GM19468 (cell line): ENCODE measurements around the gene BICD1.

ENCODE experiments used
- ATAC-seq: cut with Tn5 transposase; IDR thresholded peaks from one replicate; pipeline ENCODE4 v1.9.1; 2021; ENCODE audit warnings: mild to moderate bottlenecking, moderate library complexity, moderate number of reproducible peaks; ENCODE audit not compliant: unreplicated experiment; ENCODE audit errors: extremely low read depth

The BICD1 gene

DNA sequence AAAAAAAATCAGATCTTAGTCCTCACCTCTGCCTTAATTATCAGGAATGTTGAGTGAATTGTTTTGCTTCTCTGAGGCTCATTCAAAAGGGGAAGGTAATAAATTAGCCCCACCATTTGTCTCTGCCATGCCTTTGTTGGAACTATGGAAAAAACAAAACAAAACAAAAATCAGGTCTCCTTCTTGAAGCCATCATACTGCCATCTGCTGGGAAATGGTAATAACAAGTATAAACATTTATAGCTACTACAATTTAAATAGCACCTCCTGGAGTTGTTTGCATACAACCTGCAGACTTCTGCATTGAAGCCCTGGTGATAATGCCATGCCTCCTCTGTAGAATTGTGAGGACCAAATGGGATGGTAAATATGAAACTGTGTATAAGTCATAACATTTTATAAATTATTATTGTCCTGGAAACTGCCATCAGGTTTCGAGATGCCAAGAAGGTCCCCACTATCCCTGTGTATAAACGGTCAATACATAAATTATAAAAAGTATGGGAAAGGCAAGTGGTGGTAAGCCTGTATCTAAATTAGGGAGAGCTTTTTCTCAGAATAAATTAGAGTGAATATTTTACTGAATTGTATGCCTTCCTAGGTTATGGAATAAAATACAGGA lies 205.5 kb downstream of the BICD1 start:
- no peak for ATAC-seq

DNA sequence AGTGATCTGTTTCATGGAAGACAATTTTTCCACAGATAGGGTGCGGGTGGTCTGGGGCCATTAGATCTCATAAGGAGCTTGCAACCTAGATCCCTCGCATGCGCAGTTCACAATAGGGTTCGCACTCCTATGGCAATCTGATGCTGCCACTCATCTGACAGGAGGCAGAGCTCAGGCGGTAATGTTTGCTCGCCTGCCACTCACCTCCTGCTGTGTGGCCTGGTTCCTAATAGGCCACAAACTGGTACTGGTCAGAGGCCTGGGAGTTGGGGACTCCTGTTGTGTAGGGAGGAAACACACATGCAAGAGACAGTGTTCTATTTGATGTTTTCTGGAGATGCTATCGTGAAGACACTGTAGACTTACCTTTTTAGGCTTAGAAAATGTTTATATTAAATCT lies 215.7 kb downstream of the BICD1 start:
- ATAC-seq, result no peak

DNA sequence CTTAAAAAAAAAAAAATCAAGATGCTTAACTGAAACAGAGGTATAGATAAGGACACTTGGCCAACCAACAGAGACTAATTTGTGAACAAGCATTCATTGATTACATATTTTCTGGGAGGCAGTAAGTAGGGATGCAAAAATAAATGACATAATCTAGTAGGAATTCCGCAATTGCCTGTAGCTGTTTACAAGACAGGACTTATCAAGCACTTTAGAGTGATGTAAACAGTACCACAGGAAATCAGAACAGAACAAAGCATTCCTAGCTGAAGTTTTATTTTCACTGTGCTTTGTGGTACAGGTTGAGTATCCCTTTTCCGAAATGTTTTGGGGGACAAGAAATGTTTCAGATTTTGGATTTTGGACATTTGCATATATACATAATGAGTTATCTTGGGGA lies 224.5 kb downstream of the BICD1 start:
- ATAC-seq, result no peak

DNA sequence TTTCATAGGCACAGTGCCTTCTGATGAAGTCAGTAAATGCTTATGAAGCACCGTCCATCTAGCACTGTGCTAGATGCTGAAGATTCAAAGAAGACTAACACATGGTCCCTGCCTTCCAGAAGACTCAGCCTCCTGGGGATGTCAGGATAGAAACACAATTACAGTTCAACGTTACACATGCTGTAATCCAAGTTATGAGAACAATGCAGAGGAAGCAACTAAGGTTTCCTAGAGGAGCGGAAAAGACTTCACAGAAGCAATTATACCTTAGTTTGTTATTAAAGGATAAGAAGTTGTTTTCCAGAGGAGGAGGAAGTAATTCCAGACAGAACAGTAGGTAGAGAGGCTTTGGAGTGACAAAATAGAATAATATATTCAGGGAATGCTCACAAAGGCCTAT lies 225.8 kb downstream of the BICD1 start:
- no peak for ATAC-seq

DNA sequence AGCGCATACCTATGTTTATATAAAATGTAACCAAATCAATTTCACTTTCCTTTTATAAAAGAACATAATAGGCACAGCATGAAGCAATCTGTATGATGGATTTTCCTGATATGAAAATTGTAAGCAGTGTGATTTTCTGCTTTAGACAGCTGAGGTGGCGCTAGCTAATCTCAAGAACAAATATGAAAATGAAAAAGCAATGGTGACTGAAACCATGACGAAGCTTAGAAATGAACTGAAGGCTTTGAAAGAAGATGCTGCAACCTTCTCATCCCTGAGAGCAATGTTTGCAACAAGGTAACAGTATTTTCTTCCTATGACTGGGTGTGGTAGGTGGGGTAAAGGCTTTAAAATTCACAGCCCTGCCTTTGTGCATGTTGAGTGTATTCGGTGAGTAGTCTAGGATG lies 227.7 kb downstream of the BICD1 start:
- ATAC-seq, result no peak

DNA sequence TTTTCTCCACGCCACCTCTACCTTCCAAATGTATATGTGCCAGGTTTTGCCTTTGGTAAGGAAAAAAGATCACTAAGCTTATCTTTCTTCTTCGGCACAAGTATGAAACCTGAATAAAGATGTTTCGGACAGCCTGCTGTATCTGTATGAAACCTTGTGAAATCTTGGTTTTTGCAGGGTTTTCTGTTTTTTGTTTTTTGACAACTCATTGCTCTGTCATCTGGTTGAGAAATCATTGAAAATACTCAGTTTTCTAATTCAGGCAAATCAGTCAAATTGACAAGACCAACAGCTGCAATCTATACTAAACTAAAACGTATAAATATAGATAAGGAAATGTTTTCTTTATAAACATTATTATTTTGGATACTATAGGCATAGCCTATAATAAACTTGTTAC lies 229.6 kb downstream of the BICD1 start:
- no peak for ATAC-seq

DNA sequence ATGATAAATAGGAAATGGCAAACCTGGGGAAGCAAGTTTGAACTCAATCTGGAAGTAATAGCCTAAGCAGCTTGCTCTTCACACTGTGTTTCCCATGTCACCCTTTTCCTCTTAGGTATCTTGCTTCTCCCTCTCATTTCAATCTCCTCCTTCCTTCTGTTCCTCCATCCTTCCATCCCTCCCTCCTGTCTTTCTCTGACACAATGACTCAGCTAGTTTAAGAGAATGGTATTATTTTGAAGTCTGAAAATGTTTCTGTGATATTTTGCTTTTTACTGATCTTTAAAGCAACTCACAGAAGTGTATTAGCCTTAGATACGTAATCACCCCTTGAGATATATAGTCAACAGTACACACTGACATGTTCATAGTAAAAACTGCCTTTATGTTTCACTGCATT lies 236.8 kb downstream of the BICD1 start:
- ATAC-seq, result no peak

DNA sequence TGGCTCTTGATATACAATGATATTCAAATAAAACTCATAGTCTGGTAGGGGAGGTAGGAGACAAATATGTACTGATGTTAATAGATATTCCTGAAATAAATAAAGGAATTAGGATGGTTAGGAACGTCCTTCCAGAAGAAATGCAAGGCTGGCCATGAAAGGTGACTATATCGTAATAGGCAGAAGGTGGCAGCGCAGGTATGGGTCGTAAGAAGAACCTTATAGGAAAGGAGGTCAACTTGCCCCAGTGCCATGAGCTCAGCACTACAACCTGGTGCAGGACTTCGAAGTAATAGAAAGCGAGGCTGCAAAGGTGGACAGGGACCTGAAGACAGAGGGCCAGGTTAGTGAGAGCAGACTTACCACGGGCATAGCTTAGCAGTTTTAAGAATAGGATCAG lies 237.4 kb downstream of the BICD1 start:
- ATAC-seq, result no peak

DNA sequence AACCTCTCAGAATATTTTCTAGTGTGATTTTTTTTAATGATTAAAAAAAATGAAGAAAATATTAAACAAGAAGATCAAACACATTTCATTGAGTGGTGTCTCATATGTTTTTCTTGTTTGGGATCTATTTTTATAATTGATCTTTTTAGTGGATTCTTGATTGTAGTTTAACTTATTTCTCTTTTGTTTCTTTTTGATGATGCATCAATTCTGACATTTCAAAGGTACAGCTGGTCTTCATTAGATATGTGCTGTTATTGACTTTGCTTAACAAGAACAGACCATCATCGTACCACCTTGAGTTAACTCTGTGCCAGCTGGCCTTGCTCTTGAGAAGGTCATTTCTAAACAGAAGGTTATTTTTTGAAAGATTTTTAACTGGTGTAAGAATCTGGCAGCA lies 246.9 kb downstream of the BICD1 start:
- no peak for ATAC-seq

DNA sequence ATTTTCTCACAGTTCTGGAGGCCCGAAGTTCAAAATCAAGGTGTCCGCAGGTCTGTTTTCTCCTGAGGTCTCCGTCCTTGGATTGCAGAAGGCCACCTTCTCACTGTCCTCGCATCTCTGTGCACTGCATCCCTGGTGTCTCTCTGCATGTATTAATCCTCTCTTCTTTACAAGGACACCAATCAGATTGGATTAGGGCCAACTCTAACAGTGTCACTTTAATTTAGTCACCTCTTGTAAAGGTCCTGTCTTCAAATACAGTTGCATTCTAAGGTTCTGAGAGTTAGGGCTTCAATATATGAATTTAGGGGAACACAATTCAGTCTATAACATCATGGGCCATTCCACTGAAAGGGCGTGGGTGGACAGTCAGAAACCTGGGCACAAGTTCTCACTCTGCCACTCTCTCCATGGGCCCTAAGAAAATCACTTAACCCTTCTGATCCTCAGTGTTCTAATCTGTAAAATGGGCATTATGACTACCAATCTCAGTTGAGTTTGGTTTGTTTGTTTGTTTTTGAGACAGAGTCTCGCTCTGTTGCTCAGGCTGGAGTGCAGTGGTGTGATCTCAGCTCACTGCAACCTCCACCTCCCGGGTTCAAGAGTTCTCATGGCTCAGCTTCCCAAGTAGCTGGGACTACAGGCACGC lies 251.1 kb downstream of the BICD1 start:
- no peak for ATAC-seq

DNA sequence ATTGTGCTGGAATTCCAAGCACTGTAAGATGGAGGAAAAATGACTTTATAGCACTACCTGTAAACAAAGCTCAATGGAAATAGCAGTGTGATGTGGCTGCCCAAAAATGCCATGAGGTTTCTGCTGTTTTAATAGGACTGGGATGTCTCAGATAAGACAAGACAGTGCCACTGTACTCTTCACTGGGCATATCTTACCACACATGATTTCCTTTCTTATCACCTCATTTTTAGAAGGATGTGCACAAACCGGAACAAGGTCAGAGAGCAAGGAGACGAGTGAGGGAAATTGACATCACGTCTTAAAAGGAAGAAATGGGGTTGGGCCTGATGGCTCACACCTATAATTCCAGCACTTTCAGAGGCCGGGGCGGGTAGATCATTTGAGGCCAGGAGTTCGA lies 254.3 kb downstream of the BICD1 start:
- no peak for ATAC-seq

DNA sequence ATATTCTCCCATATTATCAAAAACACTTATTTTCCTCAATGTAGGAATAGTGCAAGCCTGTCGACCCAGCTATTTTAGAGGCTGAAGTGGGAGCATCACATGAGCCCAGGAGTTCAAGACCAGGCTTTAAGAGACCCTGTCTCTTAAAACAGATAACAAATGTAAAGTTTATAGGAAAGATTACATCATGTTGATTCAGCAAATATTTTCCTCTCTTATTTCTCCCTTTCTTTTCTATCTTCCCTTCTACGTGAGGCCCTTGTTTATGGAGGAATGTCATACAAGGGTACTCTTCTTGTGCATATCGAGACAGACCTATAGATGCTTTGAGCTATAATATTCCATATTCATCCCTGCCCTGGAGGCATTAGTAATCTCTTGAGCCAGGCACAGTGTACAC lies 256.2 kb downstream of the BICD1 start:
- no peak for ATAC-seq

DNA sequence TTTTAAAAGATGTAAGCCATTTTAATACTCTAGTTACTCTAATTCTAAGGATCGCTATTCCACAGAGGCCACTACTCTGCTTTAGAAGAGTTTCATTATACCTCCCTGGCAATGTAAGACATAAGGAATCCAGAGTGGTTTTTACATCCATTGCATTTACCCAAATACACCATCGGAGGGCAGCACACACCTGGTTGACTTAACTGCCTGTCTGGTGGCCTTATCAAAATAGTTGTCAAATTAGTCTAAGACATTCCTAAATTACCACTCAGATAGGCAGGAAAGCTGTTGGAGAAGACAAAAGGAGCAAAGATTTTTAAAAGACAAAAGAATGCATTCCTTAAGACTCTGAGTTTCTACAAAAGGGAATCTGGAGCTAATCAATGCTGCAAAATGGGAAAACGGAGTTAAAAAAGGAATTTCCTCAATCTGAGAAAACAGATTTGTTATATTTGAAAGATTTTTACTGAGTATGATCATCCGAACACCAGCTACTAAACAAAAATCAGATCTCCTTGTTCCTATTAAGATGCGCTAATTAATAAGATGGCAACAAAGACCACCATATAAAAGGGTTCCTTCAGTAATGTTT lies 258.9 kb downstream of the BICD1 start:
- ATAC-seq, result no peak

DNA sequence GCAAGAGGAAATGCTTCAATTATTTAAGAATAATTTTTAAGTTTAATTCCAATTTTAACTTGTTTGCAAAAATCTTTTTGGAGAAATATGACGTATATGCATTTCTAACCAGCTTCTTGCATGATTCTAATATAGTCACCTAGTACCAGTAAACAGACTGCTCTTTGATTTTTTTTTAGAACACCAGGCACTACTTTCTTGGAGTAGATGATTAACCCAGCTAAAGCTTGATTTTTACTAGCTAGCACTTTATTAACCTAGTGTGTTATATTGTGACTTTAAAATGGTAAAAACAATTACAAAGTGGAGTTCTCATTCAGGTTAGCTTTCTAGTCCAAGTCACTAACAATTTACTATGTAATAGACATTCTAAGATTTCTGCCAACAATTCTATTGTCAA lies 260.1 kb downstream of the BICD1 start:
- ATAC-seq, result no peak

DNA sequence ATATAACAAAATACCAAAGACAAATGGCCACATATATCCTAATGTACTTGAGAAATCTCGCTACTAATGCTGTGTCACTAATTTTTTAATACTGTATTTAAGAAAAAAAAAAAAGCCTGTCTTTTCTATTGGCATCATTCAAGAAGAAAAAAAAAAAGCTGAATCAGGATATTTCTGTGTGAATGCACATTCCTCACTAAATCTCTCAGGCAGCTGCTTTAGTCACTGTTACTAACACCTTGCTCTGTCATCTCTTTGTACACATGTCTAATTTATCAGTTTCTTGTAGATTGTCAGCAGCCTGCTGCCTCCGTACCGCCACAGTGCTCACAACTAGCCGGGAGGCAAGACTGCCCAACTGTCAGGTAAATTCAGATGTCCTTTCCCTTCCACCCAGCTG lies 260.7 kb downstream of the BICD1 start:
- no peak for ATAC-seq

DNA sequence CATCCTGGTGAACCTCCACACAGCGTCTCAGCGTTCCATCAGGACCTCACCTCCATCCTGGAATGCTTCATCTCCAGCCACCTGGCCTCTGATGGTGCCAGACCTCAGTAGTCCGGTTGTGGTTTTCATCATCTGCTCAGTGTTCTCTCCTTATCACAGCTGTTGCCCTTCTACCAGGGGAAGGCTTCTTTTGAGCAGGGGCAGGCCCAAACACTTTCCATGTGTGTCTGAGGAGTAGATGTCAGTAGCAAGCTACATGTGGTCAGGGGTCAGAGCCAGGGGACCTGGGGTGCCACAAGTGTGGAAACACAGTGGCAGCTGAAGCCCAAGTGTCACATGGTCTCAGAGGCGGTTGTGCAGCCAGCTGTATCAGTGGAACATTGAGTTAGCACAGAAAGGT lies 262.6 kb downstream of the BICD1 start:
- no peak for ATAC-seq

DNA sequence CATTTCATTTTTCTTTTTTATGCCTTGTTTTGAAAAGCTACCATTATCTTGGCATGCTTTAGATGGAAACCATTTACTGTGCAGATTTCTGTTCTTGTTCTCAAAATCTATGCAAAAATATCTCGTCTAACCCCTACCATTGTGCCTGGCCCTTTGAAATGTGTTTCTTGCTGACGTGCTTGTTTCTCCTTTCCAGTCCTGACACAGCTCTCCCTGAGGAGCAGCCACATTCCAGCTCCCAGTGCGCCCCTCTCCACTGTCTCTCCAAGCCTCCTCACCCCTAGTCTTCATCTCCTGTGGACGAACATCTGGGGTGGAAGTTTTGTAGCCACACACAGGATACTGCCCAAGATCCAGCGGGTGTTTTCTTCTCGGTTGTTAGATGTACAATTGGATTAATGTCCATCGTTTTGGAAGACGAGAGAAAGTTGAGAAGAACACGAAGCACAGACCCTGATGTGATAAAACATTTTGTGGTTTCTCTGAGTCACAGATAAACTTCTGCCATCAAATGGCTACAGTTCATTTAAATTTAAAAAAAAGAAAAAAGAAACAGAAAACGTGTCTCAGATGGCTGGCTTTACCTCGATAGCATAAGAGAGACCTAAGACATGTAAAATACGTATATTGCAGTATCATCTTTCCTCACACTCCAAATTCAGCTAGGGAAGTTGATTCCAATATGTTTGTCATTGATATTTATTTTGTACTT lies 270.9 kb downstream of the BICD1 start:
- ATAC-seq, result no peak

DNA sequence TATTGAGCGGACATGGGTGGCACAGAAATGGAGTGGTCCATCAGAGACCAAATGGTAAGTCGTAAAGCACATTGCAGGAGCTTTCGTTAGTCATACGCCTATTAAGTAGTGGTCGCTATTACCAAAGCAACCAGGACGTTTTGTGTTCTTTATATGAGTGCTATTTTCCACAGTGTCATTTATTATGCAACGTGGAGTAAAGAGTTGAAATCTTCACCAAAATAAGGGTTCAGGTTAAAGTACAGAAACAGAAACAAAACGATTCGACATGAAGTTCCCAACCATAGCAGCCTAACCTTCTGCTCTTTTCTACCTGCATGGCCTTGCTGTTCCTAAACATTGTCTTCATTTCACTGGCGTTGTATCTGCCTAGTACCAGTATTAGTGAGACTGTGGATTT lies 272.6 kb downstream of the BICD1 start:
- ATAC-seq, result no peak

DNA sequence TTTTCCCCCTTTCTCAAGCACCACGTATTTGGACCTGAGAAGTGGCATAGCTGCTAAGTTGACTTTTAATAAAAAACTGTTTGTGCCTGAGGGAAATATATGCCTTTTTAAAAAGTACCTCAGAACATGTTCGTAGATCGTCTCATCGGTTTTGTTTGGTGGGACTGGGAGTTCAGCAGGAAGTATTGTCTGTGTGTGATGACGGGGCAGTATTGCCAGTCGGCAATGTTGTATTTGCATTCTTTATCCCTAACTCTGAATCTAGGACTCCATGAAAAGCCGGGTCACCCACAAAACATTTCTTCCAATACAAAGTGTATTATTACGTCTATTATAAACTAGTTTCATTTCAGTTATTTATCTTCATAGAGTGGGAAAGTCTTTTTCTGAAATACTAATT lies 273.0 kb downstream of the BICD1 start:
- no peak for ATAC-seq

DNA sequence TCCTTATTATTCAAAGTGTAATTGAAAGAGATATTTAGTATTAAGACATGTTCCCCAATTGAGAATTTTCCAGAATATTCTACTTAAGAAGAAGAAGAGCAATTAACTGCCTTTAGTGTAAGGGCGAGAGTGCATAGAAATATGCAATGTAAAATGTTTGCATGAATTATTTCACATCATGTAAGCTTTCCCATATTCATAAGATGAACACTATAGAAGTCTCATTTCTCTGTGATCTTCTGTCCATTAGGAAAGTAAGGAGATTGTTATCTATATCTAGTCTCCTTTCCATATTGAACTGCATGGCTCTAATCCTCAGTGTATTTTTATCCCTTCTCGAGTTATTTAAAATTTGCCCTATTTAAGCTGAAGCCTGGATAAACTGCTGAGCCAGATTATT lies 275.6 kb downstream of the BICD1 start:
- ATAC-seq, result no peak

DNA sequence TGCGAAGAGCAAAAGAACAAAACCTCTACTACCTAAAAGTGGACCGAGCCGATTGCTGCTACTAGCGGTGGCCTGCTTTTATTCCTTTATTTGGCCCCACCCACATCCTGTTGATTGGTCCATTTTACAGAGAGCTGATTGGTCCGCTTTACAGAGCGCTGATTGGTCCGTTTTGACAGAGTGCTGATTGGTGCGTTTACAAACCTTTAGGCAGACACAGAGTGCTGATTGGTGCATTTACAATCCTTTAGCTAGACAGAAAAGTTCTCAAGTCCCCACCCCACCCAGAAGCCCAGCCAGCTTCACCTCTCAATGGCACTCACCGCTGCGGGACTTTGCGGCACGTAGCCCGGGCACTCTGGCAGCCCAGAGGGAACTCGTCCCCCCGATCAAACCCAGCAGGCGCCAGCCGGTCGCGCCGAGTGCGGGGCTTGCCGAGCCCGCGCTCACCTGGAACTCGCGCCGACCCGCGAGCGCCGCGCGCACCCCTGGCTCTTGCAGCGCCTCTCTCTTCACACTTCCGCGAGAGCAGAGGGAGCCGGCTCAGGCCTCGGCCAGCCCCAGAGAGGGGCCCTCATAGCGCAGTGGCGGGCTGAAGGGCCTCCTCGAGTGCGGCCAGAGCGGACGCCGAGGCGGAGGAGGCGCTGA lies 284.0 kb downstream of the BICD1 start:
- ATAC-seq, result no peak
